CMK (cell line): ENCODE results near the gene C15orf61.

Experiments
- DNase-seq: peaks from one replicate; pipeline ENCODE4 v3.0.0-alpha.2; 2010; ENCODE audit warnings: low read depth

Gene C15orf61

GRCh38 chr15:67521029-67521782 lies at the start of gene C15orf61:
Gene C15orf61, plus strand, starts transcription at chr15:67521131. Its CDS starts 118 bp downstream, at chr15:67521249.
- no peak for DNase-seq

DNA sequence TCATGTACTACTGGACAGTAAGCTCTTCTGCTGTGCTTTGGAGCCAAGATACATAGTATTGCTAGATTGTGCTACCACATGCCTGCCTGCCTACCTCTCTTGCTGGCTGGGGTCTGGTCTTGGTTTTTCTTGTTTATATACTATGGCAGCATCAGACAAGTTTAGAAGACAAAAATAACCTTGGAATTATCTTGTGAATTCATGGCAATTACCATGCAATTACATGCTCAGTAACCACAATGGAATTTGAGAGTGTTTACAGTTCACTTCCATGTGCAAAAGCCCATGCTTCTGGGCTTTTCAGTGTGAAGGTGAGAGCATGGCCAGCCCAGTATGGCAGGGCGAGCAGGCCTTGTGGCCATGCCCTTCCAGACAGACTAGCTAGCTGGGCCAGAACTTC lies 48.0 kb upstream of the C15orf61 start:
- DNase-seq: no peak

DNA sequence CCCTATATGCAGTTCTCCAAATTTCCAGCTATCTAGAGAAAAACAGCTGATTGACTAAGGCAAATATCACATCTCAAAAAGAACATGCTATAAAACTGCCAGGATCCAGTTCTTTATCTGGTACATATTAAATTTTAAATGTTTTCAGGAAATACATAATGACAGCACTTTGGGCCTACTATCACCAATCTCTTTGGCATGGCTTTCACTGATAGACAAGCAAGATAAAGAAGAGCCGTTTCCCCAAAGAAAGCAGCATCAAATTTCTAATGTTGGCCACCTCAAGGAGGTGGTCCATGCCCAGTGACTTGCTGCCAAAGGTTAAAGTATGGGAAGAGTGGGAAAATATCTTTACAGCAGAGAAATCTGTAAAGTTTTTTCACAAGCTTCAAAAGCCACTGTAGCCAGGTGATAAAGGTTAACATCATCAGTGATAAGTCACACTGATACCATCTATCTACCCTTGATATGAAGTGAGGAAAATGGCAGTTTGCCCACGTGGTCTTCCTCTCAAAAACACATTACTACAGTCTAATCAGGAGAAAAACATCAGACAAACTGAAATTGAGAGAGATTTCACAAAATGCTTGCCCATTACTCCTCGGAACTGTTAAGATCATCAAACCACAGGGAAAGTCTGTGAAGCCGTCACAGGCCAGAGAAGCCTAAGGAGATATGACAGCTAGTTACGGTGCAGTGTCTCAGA lies 46.4 kb upstream of the C15orf61 start:
- DNase-seq: no peak

- no peak for DNase-seq
Measured at GRCh38 chr15:67479781-67480505, 41.0 kb upstream of the C15orf61 start.

DNA sequence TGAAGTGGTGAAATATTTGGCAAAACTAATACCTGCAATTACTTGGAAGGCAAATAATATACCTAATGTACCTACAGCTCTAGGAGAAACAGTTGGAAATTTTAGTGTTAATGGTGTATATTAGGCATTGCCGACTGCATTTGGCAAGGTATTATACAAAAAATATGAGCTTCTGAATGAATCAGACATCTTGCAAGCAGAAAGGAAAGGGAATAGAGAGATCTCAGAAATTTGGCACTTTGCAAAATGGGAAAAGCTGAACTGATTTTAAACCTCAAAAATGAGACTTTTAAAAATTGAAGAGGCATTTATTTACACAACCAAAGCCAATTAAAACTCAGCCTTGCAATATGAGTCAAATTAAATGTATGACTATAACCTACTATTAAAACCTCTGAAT lies 40.2 kb upstream of the C15orf61 start:
- no peak for DNase-seq

DNA sequence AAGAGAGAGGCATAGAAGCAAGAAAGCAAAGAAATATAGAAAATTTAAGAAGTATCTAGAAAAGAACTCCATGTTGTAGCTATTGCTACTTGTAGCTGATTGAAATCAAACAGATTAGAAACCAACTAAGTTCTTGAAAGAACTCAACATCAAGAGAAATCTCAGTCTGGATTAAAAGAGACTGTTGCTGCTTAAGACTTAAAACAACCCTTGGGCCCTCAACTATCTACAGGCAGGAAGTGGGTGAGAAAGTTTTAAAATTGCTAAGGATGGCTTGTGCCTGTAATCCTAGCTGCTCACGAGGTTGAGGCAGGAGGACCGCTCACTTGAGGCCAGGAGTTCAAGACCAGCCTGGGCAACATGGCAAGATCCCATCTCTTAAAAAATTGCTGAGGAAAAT lies 39.3 kb upstream of the C15orf61 start:
- no peak for DNase-seq

DNA sequence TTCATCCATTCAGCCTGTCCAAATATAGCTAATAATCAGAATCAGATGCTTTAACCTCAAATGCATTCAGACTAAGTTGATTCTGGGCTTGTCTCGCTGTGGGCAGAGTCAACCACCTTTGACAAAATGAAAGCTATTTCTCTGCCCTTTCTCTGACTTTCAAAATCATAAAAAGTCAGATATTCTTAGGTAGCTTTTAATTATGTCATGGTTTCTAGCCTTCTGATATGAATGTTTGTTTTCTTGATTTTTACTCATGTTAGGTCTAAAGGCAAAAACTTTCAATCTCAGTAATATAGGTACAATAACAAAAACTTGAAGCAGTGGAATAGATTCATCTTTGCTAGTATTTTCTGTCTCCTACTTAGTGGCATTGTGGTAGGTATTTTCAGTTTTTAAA lies 25.3 kb upstream of the C15orf61 start:
- no peak for DNase-seq

GRCh38 chr15:67501177-67501835 lies 19.6 kb upstream of the C15orf61 start:
- DNase-seq: no peak

DNA sequence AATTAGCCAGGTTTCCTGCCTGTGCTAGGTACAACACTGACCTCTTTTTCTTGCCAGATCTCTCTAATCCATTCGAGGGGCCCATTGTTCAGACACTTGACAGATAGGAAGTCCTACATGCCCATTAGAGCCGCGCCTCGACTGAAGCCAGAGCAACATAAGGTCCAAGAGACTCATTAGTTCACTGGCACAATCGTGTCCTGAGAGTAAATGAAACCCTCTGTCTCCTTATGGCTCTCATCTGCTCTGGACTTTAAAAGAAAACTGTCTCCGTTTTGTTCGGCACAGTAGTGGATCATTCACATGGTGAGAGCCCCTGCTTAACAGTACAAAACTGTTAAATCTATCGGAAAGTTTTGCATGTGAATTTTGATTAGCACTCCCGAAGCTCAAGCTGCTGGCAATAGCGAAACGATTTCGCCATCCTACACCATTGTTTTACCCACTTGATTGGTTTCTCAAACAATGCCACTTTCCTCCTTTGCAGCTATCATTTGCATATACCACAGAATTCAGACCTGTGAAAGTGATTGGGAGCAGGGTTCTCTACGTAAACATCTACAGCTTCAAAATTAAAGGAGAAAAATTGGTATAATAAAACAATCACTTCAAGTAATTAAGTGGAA lies 19.0 kb upstream of the C15orf61 start:
- DNase-seq: no peak

DNA sequence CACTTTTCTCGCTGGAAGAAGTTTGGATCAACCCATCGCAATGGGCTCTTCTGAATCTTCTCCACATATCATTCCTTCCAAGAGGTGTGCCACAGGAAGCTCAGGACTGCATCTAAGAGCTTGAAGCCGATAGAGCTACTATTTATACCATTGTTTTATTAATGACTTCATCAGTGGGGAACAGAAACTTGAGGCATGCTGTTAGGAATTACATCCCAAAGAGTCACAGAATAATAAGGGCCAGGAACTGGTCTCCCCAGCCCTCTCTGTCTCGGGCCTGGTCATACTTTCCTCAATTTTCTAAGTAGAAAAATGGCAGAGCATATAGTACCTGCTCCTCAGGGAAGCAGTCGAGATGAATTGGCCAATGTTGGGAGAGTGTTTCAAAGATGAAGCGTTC lies 16.9 kb upstream of the C15orf61 start:
- no peak for DNase-seq

DNA sequence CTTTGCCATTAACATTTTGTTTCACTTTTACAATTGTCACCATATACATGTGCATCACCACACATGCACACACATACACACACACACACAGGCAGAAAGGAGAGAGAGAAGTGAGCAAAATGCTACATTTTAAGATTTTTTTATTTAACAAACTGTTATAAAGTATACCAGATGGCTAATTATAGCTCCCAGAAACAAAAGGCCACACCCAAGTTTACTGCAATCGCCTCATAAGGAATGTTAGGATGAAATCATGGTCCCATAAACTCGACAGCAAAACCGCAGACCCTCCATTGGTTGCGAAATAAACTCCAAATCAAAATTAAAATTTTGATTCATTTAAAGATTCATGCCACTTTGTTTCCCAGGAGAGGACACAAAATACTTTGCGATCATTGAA lies 16.1 kb upstream of the C15orf61 start:
- DNase-seq: no peak

- no peak for DNase-seq
Measured at GRCh38 chr15:67505675-67506572, 15.0 kb upstream of the C15orf61 start.

- DNase-seq: no peak
Measured at GRCh38 chr15:67506775-67507747, 13.9 kb upstream of the C15orf61 start.

GRCh38 chr15:67508407-67508806 lies 12.5 kb upstream of the C15orf61 start:
- no peak for DNase-seq

GRCh38 chr15:67509918-67510317 lies 11.0 kb upstream of the C15orf61 start:
- DNase-seq: no peak

GRCh38 chr15:67510597-67511190 lies 10.2 kb upstream of the C15orf61 start:
- no peak for DNase-seq

DNA sequence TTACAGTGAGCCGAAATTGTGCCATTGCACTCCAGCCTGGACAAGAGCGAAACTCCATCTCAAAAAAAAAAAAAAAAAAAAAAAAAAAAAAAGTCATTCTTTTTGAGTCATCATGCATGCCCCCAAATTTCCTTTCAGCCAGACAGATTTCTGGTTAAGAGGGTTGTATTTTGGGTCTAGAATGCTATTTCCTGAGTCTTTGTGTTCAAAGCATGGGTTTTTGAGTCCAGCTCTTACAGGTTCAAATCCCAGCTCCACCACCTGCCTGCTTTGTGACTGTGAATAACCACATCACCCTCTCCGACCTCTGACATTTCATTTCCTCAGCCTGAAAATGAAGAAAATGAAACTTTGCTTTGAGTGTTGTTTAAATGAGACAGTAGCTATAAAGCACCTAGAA lies 9.3 kb upstream of the C15orf61 start:
- DNase-seq: no peak

- no peak for DNase-seq
Measured at GRCh38 chr15:67512140-67512539, 8.8 kb upstream of the C15orf61 start.
